ENCODE results near the gene ABCC3.

Gene ABCC3, protein sequence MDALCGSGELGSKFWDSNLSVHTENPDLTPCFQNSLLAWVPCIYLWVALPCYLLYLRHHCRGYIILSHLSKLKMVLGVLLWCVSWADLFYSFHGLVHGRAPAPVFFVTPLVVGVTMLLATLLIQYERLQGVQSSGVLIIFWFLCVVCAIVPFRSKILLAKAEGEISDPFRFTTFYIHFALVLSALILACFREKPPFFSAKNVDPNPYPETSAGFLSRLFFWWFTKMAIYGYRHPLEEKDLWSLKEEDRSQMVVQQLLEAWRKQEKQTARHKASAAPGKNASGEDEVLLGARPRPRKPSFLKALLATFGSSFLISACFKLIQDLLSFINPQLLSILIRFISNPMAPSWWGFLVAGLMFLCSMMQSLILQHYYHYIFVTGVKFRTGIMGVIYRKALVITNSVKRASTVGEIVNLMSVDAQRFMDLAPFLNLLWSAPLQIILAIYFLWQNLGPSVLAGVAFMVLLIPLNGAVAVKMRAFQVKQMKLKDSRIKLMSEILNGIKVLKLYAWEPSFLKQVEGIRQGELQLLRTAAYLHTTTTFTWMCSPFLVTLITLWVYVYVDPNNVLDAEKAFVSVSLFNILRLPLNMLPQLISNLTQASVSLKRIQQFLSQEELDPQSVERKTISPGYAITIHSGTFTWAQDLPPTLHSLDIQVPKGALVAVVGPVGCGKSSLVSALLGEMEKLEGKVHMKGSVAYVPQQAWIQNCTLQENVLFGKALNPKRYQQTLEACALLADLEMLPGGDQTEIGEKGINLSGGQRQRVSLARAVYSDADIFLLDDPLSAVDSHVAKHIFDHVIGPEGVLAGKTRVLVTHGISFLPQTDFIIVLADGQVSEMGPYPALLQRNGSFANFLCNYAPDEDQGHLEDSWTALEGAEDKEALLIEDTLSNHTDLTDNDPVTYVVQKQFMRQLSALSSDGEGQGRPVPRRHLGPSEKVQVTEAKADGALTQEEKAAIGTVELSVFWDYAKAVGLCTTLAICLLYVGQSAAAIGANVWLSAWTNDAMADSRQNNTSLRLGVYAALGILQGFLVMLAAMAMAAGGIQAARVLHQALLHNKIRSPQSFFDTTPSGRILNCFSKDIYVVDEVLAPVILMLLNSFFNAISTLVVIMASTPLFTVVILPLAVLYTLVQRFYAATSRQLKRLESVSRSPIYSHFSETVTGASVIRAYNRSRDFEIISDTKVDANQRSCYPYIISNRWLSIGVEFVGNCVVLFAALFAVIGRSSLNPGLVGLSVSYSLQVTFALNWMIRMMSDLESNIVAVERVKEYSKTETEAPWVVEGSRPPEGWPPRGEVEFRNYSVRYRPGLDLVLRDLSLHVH (N-terminal part only)

DNA sequence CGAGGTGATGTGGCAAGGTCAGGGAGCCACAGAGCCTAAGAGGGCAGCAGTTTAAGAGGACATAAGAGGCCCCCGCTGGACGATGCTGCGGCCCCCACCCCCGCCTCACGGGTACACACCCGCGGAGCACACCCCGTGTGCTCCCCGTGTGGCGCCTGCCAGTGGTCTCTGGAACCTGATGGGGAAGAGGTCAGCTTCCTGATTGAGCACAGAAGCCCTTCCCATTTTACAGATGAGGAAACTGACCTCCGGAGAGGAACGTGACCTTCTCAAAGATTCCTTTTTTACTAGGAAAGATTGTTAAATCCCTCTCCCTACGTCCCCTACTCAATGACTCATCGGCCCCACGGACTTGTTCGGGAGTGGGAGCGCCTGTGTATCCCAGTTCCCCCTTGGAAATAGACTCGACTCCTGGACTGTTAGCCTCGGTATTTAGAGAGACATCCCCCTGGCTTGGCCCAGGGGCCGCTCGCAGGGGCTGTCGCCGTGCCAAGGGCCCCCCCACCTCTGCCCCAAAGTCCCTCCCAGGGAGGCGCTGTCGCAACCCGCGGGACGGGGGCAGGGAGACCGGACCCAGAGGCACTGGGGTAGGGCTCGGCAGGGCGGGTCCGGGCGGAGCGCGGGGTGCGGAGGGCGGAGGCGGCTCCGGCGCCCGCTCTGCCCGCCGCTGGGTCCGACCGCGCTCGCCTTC is at the start of gene ABCC3:
ABCC3 (plus strand) TSS at position 658 of the 691 bp plus-strand sequence. CDS start 56 bp downstream, outside the sequence.
- DNase-seq: peak; percentile 60

DNA sequence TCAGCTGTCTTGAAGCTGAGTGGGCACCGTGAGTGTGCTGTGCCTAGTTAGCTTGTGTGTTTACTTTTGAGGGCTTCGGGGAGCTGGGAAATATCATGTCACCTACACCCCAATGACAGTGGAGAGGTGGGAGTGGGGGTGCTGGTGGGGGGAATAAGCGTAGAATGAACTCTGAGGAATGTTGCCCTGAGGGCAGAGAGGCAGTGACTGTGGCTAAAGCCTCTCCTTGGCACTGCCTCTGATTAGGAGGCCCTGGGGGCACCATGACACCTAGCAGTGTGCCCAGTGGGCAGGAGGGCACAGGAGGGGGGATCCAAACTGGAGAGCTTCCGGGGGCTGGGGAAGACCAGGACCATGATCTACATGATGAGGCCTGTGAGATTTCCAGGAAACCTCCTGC is 49.3 kb upstream of the ABCC3 start:
- no peak for DNase-seq

DNA sequence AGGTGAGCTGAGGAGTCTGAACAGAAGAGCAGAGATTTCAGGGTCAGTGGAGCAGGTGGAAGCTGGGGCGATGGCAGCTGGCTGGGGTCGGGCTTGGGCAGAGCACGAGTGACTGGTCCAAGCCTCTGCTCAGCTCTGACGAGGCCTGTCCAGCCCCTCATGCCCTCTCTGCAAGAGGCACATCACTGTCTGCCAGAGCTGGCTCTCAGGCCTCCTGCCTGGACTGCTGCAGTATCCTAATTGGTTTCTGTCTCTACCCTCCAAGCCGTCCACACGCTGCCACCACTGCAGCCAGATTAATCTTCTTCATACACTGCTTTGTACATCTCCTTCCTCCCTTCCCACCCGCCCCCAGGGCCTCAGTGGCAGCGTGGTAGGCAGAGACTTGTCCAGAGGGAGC is 48.8 kb upstream of the ABCC3 start:
- DNase-seq: no peak

DNA sequence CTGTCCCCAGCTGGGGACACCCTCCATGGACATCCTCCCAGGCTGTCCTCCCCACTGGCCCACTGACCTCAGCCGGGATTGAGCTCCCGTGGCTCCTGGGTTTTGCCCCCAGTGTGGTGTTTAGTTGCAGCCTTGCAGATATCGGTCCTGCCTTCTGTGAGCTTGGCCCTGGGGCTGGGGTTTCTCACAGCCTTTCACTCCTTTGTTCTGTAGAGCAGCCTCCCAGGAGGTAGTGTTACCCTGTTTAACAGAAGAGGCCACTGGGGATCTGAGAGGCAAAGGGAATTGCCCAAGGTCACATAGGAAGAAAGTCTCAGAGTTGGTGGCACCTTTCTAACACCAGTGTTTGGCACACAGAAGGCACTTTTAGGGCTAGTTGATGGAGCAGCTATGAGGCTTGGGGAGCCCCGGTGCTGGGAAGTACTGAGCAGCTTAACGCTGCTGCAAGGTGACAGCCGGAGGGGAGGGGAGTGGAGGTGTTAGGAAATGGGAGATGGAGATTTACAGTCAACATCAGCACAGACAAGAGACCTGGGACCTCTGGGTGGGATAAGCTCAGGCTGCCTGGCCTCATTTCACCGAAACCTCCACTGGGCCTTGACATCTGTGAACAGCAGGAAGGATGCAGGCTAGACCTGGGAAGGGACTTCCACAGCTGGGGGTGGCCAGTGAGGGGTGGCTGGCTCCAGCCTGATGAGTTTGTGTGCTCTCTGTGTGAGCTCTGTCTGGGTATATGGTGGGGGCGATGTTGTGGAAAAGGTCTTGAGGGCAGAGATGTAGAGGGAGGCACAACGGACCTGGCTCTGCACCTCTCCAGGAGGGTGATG is 48.0 kb upstream of the ABCC3 start:
- no peak for DNase-seq

DNA sequence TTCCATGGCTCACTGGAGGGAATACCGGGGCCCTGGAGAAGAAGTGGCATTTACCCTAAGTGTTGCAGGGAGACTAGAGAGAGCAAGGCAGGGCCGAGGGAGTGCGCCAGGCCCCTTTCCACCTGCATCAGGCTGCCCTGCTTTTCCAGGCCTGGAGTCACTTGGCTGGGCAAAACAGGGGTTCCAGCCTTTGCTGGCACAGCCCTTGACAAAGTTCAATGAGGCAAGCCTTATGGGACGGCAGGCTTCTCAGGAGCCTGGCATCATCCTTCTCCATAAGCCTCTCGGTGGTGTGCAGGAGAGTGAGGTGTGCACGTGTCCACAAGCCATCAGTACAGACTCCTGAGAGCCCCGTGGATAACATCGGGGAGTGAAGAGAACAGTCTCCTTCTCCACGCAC is 47.1 kb upstream of the ABCC3 start:
- no peak for DNase-seq

DNA sequence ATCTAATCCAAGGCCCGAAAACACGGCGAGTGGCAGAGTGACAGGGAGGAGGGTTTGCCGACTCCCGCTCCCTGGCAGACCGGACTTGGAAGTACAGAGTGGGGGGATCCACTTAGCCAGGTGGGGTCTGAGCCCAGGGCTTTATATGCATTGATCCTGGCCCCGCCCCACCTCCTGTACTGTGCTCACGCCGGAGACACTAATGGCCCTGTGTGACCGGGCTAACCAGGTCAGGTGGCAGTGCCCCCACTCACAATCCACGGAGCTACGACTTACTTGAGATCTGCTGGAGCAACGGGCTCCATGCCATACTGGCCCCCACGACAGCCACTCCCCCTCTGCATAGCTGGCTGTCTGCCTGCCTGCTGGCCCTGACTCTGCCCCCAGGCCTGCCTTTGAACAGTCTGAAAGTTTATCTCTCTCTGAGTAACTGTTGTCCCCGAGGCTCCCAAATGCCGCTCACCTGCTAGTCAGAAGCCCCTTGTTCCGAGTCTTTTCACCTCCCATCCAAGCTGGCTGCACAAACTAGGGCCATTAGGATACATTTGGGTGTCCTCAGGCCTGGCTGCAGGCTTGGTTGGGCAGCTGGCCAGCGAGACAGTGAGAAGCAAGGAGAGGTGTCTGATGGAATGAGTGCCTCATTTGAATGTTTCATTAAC is 46.2 kb upstream of the ABCC3 start:
- DNase-seq: no peak

DNA sequence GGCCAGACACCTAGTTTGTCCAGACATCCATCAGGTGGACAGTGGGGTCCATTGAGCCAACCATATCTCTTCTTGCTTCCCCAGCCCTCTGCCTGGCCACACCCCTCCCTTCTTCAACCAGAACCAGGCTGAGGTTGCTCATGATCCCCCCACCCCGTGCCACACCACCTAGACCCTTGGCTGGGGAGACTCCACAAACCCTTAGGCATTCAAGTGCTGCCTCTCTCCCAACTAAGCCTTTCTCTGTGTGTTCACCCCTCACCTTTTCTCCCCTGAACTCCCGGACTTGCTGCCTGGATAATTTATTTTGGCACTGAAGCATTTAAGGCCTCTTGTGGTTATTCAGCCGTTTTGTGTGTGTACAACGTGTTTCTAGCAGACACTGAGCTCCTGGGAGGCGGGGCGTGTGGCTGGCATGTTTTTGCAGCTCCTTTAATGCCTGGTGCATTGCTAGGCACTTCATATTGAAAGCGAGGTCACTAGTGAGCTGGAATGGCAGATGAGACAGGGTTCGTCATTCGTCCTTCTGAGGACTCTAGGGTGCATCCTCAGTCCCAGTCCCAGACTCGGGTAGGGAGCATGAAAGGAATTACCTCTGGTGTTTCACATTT is 45.5 kb upstream of the ABCC3 start:
- DNase-seq: no peak

DNA sequence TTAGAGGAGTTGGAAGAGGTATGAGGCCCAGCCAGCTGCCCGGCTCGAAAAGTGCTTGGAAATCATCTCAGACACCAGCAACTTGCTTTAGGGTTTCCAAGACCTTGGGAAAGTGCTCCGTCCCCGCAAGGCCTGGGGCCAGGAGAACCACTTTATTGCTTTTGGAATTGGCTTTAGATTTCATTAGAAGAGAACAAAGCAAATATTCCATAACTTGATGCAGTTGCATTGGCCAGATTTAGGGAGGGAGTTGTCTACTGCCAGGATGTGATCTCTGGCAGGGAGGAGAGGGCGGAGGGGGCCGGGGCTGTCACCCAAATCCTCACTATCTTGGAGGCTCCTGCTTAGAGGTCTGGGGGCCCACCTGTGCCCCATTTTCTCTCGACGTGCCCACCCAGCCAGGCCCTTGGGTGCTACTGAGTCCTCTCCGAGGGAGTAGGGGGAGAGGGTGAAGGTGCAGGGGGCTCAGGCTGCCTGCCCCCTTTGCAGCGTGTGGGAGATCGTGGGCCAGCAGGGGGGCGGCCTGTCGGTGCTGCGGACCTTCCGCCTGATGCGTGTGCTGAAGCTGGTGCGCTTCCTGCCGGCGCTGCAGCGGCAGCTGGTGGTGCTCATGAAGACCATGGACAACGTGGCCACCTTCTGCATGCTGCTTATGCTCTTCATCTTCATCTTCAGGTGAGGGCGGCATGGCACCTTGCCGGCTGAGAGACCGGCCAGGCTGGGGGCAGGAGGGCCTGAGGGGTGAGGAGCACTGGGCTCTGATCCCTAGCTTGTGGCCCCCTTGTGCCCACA is 43.5 kb upstream of the ABCC3 start:
- peak; percentile 66 for DNase-seq

DNA sequence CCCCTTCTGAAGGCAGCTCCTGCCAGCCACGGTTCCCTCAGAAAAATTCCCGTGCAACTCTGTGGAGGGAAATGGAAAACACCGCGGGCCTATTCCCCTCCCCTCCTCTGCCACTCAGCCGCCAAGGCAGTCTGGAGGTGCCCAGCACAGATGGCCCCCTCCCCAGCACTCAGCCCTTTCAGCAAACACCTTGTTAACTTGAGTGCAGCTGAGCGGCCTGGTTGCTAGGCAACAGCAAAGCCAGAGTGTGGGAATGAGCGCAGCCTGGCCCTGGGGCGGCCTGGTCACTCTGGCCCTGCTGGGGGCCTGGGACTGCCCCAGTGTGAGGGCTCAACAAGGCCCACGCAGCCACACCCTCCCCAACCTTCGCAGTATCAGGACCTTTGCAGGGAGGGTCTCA is 41.4 kb upstream of the ABCC3 start:
- no peak for DNase-seq

DNA sequence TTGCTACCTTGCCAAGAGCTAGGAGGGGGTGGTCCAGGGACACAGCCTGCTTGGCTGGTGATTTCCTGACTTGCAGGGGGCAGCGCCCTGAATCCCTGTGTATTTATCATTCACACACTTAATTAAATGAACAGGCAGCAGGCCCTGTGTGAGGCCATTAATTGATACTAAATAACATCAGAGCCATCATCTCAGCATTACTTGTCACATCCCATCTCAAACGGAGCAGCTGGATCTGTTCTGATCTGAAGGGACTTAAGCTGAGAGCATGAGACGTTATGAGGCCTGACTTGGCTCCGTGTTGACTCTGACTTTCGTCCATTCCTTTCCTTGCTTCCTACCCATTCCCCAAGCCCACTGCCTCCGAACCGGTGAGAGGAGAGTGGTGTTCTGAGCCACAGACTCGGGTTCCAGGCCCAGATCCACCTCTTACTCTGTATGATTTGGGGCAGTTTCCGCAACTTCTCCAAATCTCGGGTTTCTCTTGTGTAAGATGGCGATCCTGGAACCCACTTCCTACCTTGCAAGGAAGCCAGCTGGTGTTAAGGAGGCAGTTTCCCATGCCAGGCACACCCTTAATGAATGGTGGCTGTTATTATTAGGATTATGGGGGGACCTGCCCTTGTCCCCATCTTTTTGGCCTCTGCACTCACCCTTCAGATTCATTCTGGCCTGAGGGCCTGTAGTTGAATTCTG is 40.4 kb upstream of the ABCC3 start:
- DNase-seq: no peak

DNA sequence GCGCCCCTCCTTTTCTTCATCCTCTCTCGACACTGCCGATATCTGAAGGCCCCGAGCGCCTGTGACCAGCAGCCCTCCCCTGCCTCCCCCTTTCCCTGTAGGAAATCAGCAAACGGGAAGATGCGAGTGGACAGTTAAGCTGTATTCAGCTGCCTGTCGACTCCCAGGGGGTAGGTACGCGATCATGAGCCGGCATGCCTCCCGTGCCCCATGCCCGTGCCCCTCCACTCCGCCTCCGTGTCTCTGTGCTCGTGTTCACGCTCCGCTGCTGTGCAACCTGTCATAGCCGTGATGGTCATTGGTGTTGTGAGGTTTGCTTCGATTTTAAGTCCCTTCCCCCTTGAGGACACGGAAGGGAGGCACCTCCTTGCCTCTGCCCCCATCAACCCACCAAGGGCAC is 39.8 kb upstream of the ABCC3 start:
- no peak for DNase-seq

DNA sequence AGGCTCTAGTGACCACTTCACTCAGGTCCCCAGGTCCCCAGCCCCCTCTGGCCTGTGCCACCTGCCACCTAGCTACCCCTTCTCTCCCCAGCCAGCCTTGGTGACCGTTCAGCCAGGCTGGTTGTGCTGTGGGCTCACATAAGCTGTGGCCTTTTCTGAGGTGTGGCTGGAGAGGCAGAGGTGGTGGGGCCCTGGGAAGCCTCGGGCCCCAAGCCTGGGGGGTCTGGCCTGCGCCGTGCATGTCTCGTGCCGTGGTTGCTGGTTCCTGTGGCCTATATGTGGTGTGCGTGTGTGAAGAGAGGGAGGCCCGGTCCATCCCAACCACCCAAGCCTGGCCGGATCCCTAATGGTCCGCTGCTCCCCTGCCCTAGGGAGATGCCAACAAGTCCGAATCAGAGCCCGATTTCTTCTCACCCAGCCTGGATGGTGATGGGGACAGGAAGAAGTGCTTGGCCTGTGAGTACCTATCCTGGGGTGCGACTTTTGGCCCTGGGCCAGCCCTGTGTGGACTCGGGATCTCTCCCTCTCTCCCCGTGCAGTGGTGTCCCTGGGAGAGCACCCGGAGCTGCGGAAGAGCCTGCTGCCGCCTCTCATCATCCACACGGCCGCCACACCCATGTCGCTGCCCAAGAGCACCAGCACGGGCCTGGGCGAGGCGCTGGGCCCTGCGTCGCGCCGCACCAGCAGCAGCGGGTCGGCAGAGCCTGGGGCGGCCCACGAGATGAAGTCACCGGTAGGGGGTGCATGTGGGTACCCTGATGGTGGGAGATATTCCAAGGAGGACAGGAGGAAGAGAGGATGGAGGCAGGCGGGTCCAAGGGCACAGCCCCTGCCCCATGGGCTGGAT is 38.3 kb upstream of the ABCC3 start:
- no peak for DNase-seq

DNA sequence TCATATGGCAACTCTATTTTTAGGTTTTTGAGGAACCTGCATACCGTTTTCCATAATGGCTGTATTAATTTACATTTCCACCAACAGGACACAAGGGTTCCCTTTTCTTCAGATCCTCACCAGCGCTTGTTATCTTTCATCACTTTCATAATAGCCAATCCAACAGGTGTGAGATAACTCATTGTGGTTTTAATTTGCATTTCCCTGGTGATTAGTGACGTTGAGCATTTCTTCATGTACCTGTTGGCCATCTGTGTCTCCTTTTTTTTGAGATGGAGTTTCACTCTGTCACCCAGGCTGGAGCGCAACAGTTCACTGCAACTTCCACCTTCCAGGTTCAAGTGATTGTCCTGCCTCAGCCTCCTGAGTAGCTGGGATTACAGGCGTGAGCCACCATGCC is 36.2 kb upstream of the ABCC3 start:
- no peak for DNase-seq

DNA sequence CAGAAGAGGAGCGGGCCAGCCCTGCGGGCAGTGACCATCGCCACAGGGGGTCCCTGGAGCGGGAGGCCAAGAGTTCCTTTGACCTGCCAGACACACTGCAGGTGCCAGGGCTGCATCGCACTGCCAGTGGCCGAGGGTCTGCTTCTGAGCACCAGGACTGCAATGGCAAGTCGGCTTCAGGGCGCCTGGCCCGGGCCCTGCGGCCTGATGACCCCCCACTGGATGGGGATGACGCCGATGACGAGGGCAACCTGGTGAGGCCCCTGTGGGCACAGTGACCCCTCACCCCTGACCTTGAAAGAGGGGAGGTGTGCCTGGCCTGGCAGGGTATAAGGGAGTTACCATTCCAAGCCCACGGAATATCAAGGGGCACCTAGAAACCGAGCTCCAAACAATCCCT is 35.1 kb upstream of the ABCC3 start:
- no peak for DNase-seq

DNA sequence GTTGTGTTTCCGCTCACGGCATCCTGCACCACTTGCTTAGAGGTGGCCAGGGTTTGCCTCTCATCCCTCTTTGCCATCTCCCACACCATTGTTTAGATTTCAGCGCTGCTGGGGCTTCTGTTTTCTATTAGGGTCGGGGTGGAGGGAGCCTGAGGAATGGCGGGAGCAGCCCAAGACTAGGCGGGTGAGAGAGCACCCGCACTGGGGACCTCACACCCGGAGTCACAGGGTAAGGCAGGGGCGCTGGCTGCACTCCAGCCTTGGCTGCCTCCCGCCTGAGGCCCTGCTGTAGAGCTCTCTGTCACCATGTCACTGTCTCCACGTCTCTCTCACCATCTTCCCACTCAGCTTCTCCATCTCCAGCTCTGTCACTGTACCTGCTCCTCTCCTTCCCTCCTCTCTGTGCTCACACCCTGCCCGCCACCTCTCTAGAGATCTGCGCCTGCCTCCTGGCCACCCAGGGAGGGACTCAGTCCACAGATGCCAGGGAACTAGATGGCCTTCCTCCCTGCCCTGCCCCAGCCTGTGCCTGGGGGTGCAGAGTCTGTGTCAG is 32.8 kb upstream of the ABCC3 start:
- no peak for DNase-seq

DNA sequence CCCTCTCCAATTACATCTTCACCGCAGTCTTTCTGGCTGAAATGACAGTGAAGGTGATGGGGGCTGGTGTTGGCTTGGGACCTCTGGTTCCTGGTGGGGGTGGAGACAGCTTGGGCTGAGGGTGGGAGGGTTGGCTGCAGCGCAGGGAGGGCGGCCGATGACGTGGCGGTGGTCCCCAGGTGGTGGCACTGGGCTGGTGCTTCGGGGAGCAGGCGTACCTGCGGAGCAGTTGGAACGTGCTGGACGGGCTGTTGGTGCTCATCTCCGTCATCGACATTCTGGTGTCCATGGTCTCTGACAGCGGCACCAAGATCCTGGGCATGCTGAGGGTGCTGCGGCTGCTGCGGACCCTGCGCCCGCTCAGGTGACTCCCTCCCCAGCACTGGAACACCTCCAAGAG is 31.8 kb upstream of the ABCC3 start:
- no peak for DNase-seq

DNA sequence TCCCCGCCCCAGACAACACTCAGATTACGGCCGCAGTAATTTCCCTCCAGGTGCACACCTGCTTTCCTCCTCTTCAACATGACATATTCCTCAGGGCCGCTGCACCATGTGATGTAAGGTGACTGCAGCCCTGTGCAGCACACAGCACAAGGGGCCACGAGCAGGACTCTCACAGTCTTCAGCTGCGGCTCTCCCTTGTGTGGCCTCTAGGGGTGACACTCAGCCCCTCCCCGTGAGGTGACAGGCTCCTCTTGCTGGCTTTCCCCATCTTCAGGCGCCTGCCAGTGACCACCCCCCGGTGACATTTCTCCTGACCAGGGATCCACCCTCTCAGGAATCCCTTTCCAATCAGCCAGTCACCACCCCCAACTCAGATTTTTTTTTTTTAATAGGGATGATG is 31.3 kb upstream of the ABCC3 start:
- no peak for DNase-seq

DNA sequence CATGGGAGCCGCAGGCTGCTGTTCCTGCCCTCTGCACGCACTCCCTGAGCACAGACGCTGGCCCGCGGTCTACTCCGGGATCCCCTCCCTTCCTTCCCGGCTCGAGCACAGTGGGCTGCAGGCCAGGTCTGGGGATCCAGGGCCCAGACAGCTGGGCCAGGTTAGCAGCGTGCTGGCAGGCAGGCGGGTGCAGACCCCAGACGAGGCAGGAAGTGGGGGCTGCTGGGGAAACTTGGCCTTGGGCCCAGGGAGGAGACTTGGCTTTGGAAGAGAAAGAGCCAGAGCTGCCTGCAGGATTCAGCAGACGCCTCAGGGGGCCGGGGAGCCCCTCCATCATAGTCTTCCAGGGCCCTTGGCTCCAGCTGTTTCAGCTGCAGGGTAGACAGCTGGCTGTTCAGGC is 30.2 kb upstream of the ABCC3 start:
- peak; percentile 97 for DNase-seq
